HG03103 (cell line): ENCODE results near the gene RPL13.

Experiments used
- ATAC-seq: cut with Tn5 transposase; IDR thresholded peaks from one replicate; pipeline ENCODE4 v1.9.1; 2021; ENCODE audit warnings: low read depth; ENCODE audit not compliant: unreplicated experiment

The RPL13 gene

GRCh38 chr16:89544713-89545043 is 15.8 kb upstream of the RPL13 start:
- ATAC-seq: no peak

GRCh38 chr16:89545044-89545830 is 15.2 kb upstream of the RPL13 start:
- no peak for ATAC-seq

GRCh38 chr16:89545831-89546574 is 14.5 kb upstream of the RPL13 start:
- no peak for ATAC-seq

GRCh38 chr16:89546781-89547180 is 13.7 kb upstream of the RPL13 start:
- no peak for ATAC-seq

DNA sequence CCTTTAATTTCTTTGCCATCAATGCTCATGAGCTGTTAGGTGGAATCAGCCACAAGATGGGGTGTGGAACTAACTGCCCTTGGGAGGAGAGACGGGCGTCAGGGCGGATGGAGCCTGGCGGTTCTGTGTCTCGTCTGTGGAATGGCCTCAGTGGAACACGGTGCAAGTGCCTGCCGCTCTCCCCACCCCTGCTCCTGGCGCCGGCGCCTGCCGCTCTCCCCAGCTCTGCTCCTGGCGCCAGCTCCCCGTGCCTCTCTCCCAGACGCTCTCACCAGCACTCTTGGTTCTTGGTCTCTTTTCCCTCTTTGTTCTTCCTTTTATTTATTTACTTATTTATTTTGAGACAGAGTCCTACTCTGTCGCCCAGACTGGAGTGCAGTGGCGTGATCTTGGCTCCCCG is 13.2 kb upstream of the RPL13 start:
- ATAC-seq: no peak

GRCh38 chr16:89547860-89548259 is 12.6 kb upstream of the RPL13 start:
- ATAC-seq: no peak

DNA sequence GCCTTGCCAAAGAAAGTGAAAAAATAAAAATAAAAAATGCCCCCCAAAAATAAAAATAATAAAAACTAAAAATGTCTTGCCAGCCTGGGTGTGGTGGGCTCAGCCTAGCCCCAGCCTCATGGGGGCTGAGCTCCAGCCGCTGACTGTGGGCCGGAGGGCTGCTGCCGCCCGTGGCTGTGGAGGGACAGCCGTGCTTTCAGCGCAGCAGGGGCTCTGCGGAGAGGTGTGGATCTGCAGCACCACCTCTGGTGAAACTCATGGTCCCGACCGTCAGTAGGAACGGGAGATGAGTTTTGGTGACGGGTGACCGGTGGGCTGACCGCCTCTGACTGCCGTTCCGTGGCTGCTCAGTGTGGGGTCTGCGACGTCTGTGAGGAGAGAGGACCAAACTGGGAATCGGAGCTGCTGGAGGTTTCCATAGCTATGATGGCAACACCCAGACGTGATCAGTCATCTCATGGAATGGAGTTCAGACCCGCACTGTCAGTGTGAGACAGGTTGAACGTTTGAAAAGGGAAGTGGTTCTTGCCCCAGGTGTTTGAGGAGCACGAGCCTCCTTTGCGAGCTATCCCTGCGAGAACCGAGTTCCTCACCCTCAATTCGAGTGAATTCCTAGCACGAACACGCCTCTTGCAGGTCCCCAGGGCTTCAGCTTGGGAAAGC is 12.0 kb upstream of the RPL13 start:
- ATAC-seq: no peak

GRCh38 chr16:89549007-89549700 is 11.3 kb upstream of the RPL13 start:
- no peak for ATAC-seq

GRCh38 chr16:89550421-89551007 is 10.0 kb upstream of the RPL13 start:
- ATAC-seq: no peak

- ATAC-seq: no peak
Measured at GRCh38 chr16:89552329-89552728, 8.2 kb upstream of the RPL13 start.

GRCh38 chr16:89552913-89553312 is 7.6 kb upstream of the RPL13 start:
- no peak for ATAC-seq

GRCh38 chr16:89553733-89554132 is 6.7 kb upstream of the RPL13 start:
- no peak for ATAC-seq

GRCh38 chr16:89554343-89554742 is 6.1 kb upstream of the RPL13 start:
- no peak for ATAC-seq

DNA sequence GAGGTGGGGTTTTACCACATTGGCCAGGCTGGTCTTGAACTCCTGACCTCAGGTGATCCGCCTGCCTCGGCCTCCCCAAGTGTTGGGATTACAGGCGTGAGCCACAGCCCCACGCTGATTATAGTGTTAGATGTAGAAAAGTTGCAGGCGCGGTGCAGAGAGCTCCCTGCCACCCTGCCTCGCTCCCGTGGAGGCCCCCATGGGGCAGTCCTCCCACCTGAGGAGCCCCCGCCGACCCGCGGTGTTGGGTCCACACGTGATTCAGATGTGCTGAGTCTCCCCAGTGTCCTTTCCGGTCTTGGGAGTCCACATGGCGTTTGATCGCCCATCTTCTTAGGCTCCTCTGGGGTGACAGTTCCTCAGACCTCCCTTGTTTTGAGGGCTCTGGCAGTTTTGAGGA is 5.2 kb upstream of the RPL13 start:
- no peak for ATAC-seq

GRCh38 chr16:89555780-89556179 is 4.7 kb upstream of the RPL13 start:
- no peak for ATAC-seq

GRCh38 chr16:89556750-89557689 is 3.5 kb upstream of the RPL13 start:
- no peak for ATAC-seq

DNA sequence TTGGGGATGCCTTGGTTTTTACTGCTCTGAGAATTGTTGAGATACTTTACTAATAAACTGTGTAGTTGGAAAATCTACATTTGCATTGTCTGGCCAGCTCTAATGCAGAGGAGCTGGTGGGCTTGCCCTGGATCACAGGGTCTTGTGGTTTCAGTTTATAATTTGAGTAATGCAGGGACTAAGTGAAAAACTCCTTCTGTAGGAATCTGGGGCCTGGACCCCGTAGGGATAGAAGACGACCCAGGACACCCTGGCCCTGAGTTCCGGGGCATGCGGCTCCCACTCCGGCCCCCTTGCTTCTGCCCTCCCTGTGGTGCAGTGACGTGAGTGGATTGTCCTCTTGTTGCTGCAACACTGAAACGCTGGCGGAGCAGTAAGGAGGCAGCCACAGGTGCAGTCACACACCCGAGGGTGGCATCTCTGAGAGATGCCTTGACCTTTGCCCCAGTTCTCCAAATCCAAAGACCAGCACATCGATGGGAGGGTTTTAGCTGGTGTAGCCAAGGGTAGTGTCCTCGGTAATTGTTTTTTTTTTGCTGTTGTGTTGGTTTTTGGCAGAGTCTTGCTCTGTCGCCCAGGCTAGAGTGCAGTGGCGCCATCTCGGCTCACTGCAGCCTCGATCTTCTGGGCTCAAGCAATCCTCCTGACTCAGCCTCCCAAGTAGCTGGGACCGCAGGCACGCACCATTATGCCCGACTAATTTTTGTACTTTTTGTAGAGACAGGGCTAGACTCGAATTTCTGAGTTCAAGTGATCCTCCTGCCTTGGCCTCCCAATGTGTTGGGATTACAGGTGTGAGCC is 2.6 kb upstream of the RPL13 start:
- no peak for ATAC-seq

DNA sequence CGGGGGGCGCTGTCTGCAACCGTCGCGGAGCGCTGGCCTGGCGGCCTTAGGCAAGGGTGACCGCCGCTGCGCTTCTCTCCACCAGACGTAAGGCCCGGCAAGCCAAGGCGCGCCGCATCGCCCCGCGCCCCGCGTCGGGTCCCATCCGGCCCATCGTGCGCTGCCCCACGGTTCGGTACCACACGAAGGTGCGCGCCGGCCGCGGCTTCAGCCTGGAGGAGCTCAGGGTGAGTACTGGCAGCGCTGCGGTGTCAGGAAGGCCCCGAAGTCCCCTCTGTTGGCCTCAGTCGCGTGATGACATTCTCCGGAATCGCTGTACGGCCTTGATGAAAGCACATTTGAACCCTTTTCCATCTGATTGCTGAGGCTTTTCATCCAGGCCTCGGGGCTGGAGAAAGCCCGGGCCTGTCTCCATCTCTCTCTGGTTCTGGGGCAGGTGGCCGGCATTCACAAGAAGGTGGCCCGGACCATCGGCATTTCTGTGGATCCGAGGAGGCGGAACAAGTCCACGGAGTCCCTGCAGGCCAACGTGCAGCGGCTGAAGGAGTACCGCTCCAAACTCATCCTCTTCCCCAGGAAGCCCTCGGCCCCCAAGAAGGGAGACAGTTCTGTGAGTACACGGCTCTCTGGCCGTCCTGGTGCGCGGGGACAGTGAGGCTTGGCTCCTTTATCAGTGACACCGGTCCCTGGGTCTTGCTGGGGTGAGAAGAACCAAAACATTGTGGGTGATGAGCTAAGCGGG is 831 bp downstream of the RPL13 start:
- no peak for ATAC-seq
